Activated T-helper 1 cell treated with anti-CD3 and anti-CD28 coated beads, Interleukin-12 subunit alpha, Interleukin-12 subunit beta, Interleukin-2, Interleukin-4 antibody, amounts not matched to agents 30 ng/mL and 10 ng/mL and 1 ng/mL, durations not matched to agents 14 hours and 24 hours and 36 hours (primary cell): ENCODE measurements around the gene HPCAL4. TPM values are rescaled to one million over a fixed set of nuclear protein-coding genes. Genes with fewer than 3 reads are reported as not detected.

Source experiments
- DNase-seq: peaks from one replicate; pipeline ENCODE4 v3.0.0; 2021; ENCODE audit warnings: low spot score
- H3K27ac Mint-ChIP-seq: one replicate; pipeline ENCODE4 v1.8.0; 2021; ENCODE audit warnings: mild to moderate bottlenecking, mixed read lengths
- H3K27me3 Mint-ChIP-seq: one replicate; pipeline ENCODE4 v1.8.0; 2022; ENCODE audit warnings: mild to moderate bottlenecking, moderate library complexity, mixed read lengths; ENCODE audit not compliant: insufficient read depth
- H3K36me3 Mint-ChIP-seq: one replicate; pipeline ENCODE4 v1.8.0; 2021; ENCODE audit warnings: low read depth, mixed read lengths
- H3K4me1 Mint-ChIP-seq: one replicate; pipeline ENCODE4 v1.8.0; 2021; ENCODE audit warnings: low read depth, mixed read lengths
- H3K4me3 Mint-ChIP-seq: one replicate; pipeline ENCODE4 v1.8.0; 2021; ENCODE audit warnings: mild to moderate bottlenecking, moderate library complexity, mixed read lengths
- H3K9me3 Mint-ChIP-seq: one replicate; pipeline ENCODE4 v1.8.0; 2021; ENCODE audit warnings: mixed read lengths
- intact Hi-C: fragments of 100-400 bp; cut with micrococcal nuclease; formaldehyde crosslinking; loops from one replicate; pipeline ENCODE4 v1.15.1; 2024
- total RNA-seq: library from RNA; stranded (reverse); gene quantifications from 2 replicates; pipeline ENCODE4 v1.2.3, GENCODE V29; 2022

Gene HPCAL4
- total RNA-seq, 1 donor from 2014 or later = 0.75 TPM

- H3K4me3 Mint-ChIP-seq = no peak overlapping the region
- DNase-seq = no peak
- H3K4me1 Mint-ChIP-seq = peaks cover 10% of the 10 kb centered on the region
- intact Hi-C loops = no loop called here
- peaks cover 8% of the 10 kb centered on the region for H3K36me3 Mint-ChIP-seq
- H3K27ac Mint-ChIP-seq = no peak overlapping the region
- peaks cover 10% of the 10 kb centered on the region for H3K27me3 Mint-ChIP-seq
- no peaks in the 10 kb centered on the region for H3K9me3 Mint-ChIP-seq
Observed at GRCh38 chr1:39681999-39682398, 9.2 kb downstream of the HPCAL4 start.

GRCh38 chr1:39681294-39681693 lies 9.9 kb downstream of the HPCAL4 start:
- Mint-ChIP-seq H3K4me3 (no peak overlapping the region), H3K9me3 (no peaks in the 10 kb centered on the region), H3K4me1 (peaks cover 10% of the 10 kb centered on the region), H3K27ac (no peak overlapping the region), H3K27me3 (peaks cover 8% of the 10 kb centered on the region), H3K36me3 (peaks cover 8% of the 10 kb centered on the region)
- no peak for DNase-seq
- intact Hi-C loops = no loop called here

- peaks cover 8% of the 10 kb centered on the region for H3K36me3 Mint-ChIP-seq
- H3K9me3 Mint-ChIP-seq = no peaks in the 10 kb centered on the region
- DNase-seq = no peak
- no peak overlapping the region for H3K27ac Mint-ChIP-seq
- peaks cover 8% of the 10 kb centered on the region for H3K27me3 Mint-ChIP-seq
- intact Hi-C loops = no loop called here
- peaks cover 10% of the 10 kb centered on the region for H3K4me1 Mint-ChIP-seq
- H3K4me3 Mint-ChIP-seq = no peak overlapping the region
Observed at GRCh38 chr1:39680751-39681150, 10.5 kb downstream of the HPCAL4 start.

GRCh38 chr1:39679821-39680220 lies 11.4 kb downstream of the HPCAL4 start:
- Mint-ChIP-seq H3K4me3 (no peak overlapping the region), H3K4me1 (peaks cover 10% of the 10 kb centered on the region), H3K9me3 (no peaks in the 10 kb centered on the region), H3K27me3 (peaks cover 7% of the 10 kb centered on the region), H3K27ac (no peak overlapping the region), H3K36me3 (peaks cover 6% of the 10 kb centered on the region)
- intact Hi-C loops = no loop called here
- DNase-seq = no peak

- no peak overlapping the region for H3K4me3 Mint-ChIP-seq
- H3K9me3 Mint-ChIP-seq = no peaks in the 10 kb centered on the region
- H3K27ac Mint-ChIP-seq = no peak overlapping the region
Observed at GRCh38 chr1:39678889-39679288, 12.3 kb downstream of the HPCAL4 start.

GRCh38 chr1:39677645-39678044 lies 13.6 kb downstream of the HPCAL4 start:
- intact Hi-C loops = no loop called here
- peaks cover 10% of the 10 kb centered on the region for H3K4me1 Mint-ChIP-seq

More at GRCh38 chr1:39678889-39679288, 12.3 kb downstream of the HPCAL4 start:
- intact Hi-C loops = no loop called here
- H3K4me1 Mint-ChIP-seq = peaks cover 10% of the 10 kb centered on the region
- no peak for DNase-seq
- peaks cover 5% of the 10 kb centered on the region for H3K36me3 Mint-ChIP-seq
- H3K27me3 Mint-ChIP-seq = peaks cover 4% of the 10 kb centered on the region

GRCh38 chr1:39676948-39677548 lies 14.2 kb downstream of the HPCAL4 start:
- Mint-ChIP-seq H3K27ac (no peak overlapping the region), H3K27me3 (peaks cover 7% of the 10 kb centered on the region), H3K4me1 (peaks cover 10% of the 10 kb centered on the region), H3K9me3 (no peaks in the 10 kb centered on the region), H3K36me3 (no peaks in the 10 kb centered on the region), H3K4me3 (no peak overlapping the region)
- intact Hi-C loops = no loop called here
- no peak for DNase-seq

More at GRCh38 chr1:39677645-39678044, 13.6 kb downstream of the HPCAL4 start:
- H3K27ac Mint-ChIP-seq = no peak overlapping the region
- no peak overlapping the region for H3K4me3 Mint-ChIP-seq
- peaks cover 5% of the 10 kb centered on the region for H3K27me3 Mint-ChIP-seq
- no peaks in the 10 kb centered on the region for H3K9me3 Mint-ChIP-seq
- peaks cover 2% of the 10 kb centered on the region for H3K36me3 Mint-ChIP-seq
- DNase-seq = no peak

- no peaks in the 10 kb centered on the region for H3K36me3 Mint-ChIP-seq
- no peak for DNase-seq
- H3K27me3 Mint-ChIP-seq = peaks cover 14% of the 10 kb centered on the region
- H3K27ac Mint-ChIP-seq = no peak overlapping the region
- H3K4me3 Mint-ChIP-seq = no peak overlapping the region
- peaks cover 6% of the 10 kb centered on the region for H3K4me1 Mint-ChIP-seq
- intact Hi-C loops = no loop called here
- H3K9me3 Mint-ChIP-seq = no peaks in the 10 kb centered on the region
Observed at GRCh38 chr1:39675220-39675619, 16.0 kb downstream of the HPCAL4 start.

GRCh38 chr1:39673215-39673614 lies 18.0 kb downstream of the HPCAL4 start:
- Mint-ChIP-seq H3K36me3 (no peaks in the 10 kb centered on the region), H3K9me3 (no peaks in the 10 kb centered on the region), H3K27ac (no peak overlapping the region), H3K4me3 (no peak overlapping the region), H3K4me1 (peaks cover 14% of the 10 kb centered on the region), H3K27me3 (peaks cover 14% of the 10 kb centered on the region)
- no peak for DNase-seq
- intact Hi-C loops = no loop called here

- peaks cover 21% of the 10 kb centered on the region for H3K4me1 Mint-ChIP-seq
- no peak overlapping the region for H3K27ac Mint-ChIP-seq
- DNase-seq = no peak
- H3K36me3 Mint-ChIP-seq = no peaks in the 10 kb centered on the region
- H3K9me3 Mint-ChIP-seq = no peaks in the 10 kb centered on the region
- intact Hi-C loops = loop anchor here (1.0 kb wide), 2 partner anchors 19 to 48 kb away; partner anchors contain the start of gene HPCAL4
- peaks cover 14% of the 10 kb centered on the region for H3K27me3 Mint-ChIP-seq
- H3K4me3 Mint-ChIP-seq = peak overlapping the region; percentile 76
Observed at GRCh38 chr1:39672551-39672947, 18.7 kb downstream of the HPCAL4 start.

GRCh38 chr1:39671793-39672550 lies 19.3 kb downstream of the HPCAL4 start, which contains the start of gene NT5C1A:
TSS of gene NT5C1A (minus strand) at chr1:39672107. CDS start at chr1:39672038, 69 bp downstream.
- Mint-ChIP-seq H3K27me3 (peaks cover 14% of the 10 kb centered on the region), H3K36me3 (no peaks in the 10 kb centered on the region), H3K4me1 (peaks cover 26% of the 10 kb centered on the region), H3K27ac (no peak within 1 kb of the TSS), H3K9me3 (no peaks in the 10 kb centered on the region), H3K4me3 (peak within 1 kb of the TSS; percentile 76)
- intact Hi-C loops = loop anchor here (1.0 kb wide), 2 partner anchors 19 to 48 kb away; partner anchors contain the start of gene HPCAL4
- DNase-seq = peak; percentile 37

- no peak overlapping the region for H3K27ac Mint-ChIP-seq
- peak overlapping the region; percentile 19 for H3K4me3 Mint-ChIP-seq
- DNase-seq = no peak
- H3K36me3 Mint-ChIP-seq = no peaks in the 10 kb centered on the region
- H3K27me3 Mint-ChIP-seq = peaks cover 14% of the 10 kb centered on the region
- intact Hi-C loops = no loop called here
- H3K9me3 Mint-ChIP-seq = no peaks in the 10 kb centered on the region
- peaks cover 32% of the 10 kb centered on the region for H3K4me1 Mint-ChIP-seq
Observed at GRCh38 chr1:39671433-39671792, 19.8 kb downstream of the HPCAL4 start.

GRCh38 chr1:39670689-39671088 lies 20.5 kb downstream of the HPCAL4 start:
- intact Hi-C loops = no loop called here
- H3K36me3 Mint-ChIP-seq = no peaks in the 10 kb centered on the region
- H3K27ac Mint-ChIP-seq = no peak overlapping the region
- H3K9me3 Mint-ChIP-seq = no peaks in the 10 kb centered on the region
- peaks cover 14% of the 10 kb centered on the region for H3K27me3 Mint-ChIP-seq
- peaks cover 38% of the 10 kb centered on the region for H3K4me1 Mint-ChIP-seq
- DNase-seq = no peak
- peak overlapping the region; percentile 9 for H3K4me3 Mint-ChIP-seq
